Stimulated activated naive CD4-positive, alpha-beta T cell (primary cell): ENCODE measurements around the gene CASKIN2.

Experiments used
- DNase-seq, 6 experiments: peaks; one replicate each; lab custom pipeline; 2025; lab: John Stamatoyannopoulos, UW

CASKIN2 gene

GRCh38 chr17:75504347-75505151 lies 10.8 kb downstream of the CASKIN2 start:
- peak in 4 of 6 experiments; percentile 13 to 19 (median 16) for DNase-seq

GRCh38 chr17:75503976-75504346 lies 11.4 kb downstream of the CASKIN2 start:
- DNase-seq = no peak

- DNase-seq = no peak
Measured at GRCh38 chr17:75503337-75503950, 11.9 kb downstream of the CASKIN2 start.

- no peak for DNase-seq
Measured at GRCh38 chr17:75502721-75503329, 12.5 kb downstream of the CASKIN2 start.

DNA sequence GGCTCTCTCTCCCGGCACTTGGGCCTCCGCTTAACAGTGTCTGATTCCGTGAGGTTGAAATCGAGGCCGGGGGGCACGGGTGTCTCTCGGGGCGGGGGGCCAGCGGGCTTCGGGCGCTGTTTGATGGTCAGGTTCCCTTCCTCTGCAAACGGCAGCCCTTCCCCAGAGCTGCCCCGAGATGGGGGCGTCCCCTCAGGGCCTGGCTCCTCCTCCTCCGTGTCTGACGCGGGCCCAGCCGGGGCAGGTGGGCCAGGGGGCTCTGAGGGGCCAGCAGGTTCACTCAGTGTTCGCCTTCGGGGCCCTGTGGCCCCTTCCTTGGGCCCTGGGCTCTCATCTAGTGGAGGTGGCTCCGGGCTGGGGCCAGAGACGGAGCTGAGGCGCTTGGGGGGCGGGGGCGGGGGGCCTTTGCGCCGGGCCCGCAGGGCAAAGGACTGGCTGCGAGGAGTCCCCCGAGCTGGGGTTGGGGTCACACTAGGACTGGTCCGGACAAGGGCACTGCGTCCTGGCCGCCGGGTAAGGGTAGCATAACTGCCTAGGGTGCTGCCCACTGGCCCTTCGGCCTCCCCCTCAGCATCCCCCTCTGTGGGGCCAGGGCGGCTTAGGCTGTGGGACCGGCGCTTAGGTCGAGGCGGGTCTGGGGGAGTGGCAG lies 13.1 kb downstream of the CASKIN2 start:
- DNase-seq = no peak

DNA sequence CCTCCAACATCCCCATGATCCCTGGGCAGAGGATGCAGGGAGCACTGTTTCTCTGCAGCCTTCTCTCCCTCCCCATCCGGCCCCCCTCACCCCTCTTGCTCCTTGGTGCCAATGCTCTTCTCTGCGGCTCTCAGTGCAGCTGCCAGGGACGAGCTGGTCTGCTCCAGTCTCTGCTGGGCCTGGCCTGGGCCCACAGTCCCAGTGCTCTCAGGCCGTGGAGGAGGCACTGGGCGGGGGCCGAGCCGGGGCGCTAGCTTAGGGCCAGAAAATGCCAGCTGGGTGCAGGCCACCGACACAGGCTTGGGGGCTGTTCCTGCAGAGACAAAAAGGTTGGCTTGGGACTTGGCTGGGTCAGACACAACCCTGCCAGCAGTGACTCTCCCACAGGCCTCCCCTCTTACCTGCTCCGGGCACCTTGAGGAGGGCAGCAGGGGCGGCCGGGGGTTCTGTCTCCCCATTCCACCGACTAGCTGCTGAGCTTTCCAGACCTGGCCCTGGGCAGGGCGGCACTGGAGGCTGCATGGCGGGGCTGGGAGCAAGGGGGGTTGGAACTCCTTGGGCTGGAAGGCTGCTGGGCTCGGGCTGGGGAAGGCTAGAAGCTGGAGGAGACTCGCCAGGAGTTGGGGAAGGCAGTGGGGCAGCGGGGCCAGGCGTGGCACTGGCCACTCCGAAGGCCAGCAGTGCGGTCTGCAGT lies 13.8 kb downstream of the CASKIN2 start:
- no peak for DNase-seq

DNA sequence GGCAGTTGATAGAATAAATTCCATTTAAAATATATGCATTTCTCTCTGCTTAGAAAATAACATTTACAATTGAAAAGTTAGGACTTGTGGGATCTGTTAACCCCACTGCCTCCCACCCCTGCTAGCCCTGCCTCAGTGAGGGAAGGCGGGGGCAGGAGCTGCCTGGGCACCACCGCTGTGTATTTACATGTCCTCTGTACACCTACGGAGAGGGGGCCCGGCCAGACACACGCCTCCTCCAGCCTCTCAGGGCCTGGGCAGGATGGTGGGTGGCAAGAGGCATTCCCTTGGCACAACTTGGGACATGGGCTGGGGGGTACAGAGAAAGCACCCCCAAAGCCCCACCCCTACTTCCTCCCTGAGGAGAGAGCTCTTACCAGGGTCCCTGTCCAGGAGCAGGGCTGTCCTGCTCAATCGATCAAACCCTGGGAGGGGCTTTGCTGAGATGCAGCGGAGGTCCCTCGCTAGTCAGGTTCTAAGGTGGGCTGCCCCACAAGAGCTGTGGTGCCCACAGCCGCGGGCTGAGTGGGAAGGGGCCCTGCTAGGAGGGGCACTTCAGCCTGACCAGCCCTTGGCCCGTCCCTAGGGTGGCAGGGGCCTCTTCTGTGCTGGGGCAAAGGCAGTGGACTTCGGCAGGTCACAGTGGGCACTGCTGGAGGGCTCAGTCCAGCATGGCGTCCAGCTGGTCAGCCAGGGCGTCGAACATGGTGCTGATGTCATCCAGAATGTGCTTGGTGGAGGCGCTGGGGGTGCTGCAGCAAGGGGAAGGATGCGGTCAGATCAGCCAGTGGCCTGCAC lies 14.7 kb downstream of the CASKIN2 start:
- no peak for DNase-seq

DNA sequence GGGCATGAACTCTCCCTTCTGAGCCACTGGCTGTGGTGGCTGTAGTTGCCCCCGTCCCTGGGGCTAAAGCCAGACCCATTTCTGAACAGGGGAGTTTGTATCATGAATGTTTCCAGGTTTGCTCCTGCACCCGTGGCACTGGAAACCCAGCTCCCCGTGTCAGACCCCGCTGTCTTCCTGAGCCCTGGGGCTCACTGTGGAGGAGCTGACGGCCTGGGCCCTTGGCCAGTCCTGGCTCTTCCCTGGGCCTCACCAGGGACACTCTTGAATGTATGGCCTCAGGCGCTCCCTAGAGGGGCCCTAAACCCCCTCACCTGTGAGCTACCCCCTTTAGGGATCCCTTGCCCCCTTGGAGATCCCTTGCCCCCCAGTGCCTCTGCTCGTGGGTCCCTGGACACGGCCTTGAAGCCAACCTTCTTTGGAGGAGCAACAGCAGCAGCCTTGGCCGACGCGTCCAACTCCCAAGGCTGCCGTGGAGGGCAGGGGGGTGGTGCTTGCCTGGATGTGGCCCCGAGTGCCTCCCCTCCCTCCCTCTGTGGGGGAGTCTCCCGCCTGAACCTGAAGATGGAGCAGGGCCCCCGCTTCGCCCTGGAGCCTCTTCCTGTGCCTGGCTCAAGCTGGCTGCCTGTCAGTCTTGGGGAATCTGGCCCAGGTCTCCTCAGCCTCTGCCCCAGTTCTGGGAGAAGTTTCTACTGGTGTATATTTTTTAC lies 15.9 kb downstream of the CASKIN2 start:
- no peak for DNase-seq

- DNase-seq = no peak
Measured at GRCh38 chr17:75498726-75499213, 16.6 kb downstream of the CASKIN2 start.

DNA sequence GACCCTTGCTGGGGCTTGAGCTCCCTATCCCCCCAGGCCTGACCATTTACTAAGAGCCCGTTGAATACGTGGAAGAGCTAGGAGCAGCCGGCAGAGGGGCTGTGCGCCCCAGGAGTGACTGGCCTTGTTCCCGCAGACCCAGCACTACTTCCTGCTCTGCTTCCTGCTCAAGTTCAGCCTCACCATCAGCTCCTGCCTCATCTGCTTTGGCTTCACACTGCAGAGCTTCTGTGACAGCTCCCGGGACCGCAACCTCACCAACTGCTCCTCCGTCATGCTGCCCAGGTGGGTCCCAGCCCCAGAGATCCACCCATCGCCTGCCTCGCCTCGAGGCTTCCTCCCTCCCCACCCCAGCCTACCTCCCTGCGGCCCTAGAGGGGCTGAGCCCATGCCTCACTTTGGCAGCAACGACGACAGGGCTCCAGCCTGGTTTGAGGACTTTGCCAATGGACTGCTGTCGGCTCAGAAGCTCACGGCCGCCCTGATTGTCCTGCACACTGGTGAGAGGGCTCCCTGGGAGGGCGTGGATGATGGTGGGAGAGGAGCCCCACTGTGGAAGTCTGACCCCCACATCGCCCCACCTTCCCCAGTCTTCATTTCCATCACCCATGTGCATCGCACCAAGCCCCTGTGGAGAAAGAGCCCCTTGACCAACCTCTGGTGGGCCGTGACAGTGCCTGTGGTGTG lies 17.2 kb downstream of the CASKIN2 start:
- peak in 1 of 6 experiments; percentile 20 for DNase-seq

- DNase-seq = no peak
Measured at GRCh38 chr17:75496005-75496404, 19.3 kb downstream of the CASKIN2 start.

DNA sequence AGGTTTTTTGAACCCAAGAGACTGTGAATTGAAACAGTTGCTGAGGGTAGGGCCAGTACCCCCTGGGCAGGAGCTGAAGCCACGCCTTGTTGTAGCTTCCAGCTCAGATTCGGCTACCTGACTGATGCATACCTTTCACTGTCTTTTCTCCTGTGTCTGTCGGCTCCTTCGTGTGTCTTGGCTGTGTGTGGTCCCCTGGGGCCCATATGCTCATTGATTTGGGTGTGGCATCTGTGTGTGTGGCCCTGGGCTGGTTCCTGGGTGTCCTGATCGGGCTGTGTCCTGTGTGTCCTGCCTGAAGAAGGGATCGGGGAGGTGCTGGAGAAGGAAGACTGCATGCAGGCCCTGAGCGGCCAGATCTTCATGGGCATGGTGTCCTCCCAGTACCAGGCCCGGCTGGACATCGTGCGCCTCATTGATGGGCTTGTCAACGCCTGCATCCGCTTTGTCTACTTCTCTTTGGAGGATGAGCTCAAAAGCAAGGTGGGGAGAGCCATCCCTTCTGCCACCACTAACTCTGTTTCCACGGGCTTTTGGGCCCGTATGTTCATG lies 20.9 kb downstream of the CASKIN2 start:
- no peak for DNase-seq

GRCh38 chr17:75493476-75494129 lies 21.7 kb downstream of the CASKIN2 start:
- DNase-seq = no peak

- no peak for DNase-seq
Measured at GRCh38 chr17:75492555-75493168, 22.7 kb downstream of the CASKIN2 start.

GRCh38 chr17:75491680-75492079 lies 23.7 kb downstream of the CASKIN2 start:
- DNase-seq = no peak

DNA sequence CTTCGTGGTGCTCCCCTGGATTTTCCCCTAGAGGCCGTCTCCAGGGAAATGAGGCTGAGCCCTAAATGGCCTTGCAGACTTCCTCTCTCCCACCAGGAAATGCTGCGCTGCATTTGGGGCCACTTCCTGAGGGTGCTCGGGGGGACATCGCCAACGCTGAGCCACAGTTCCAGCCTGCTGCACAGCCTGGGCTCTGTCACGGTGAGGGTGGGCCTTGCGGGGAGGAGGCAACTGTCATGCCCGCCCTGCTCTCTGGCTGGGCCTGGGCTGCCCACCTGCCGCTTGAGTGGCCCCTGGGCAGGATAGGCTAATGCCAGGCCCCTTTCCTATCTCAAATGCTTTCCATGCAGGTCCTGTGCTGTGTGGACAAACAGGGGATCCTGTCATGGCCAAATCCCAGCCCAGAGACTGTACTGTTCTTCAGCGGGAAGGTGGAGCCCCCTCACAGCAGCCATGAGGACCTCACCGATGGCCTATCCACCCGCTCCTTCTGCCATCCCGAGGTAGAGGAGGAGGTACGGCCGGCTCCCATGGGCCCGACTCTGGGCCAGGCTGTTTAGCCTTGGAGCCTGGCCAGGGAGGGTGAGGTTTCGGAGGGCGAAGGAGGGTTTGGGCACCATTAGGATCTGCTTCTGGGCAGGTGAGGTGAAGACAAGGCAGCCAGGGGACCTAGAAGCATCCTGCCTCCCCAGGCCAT lies 24.2 kb downstream of the CASKIN2 start:
- DNase-seq = no peak

DNA sequence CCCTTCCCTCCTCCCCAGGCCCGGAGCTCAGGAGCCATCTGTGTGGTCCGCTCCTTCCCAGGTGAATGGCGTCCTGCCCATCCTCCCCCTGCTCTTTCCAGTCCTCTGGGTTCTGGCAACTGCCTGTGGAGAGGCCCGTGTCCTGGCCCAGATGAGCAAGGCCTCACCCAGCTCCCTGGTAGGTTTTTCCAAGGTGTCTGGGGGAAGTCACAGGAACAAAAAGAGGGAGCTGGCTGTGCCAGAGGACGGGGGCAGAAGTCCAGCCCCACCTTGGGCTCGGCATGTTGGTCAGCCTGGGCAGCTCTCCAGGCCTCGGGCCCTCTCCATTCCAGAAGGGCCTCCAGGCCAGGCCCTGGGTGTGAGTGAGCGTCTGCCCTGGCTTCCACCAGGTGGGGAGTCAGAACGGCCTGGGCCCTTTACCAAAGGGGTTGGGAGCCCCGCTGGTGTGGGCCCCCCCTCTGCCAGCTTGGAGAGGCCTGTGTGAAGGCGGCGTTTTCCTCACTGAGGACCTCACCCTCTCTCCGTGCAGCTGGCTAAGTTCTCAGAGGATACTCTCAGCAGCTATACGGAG lies 25.1 kb downstream of the CASKIN2 start:
- DNase-seq = no peak
